GM12878 (cell line): Measurements from ENCODE around the gene ADCK1. TPM values are rescaled to one million over a fixed set of nuclear protein-coding genes. Genes with fewer than 3 reads are reported as not detected.

Experiments used
- ATAC-seq: fragments of 200-7000 bp; cut with Tn5 transposase; 3 replicates; pipeline ENCODE4 v1.9.1; 2020; ENCODE audit warnings: mild to moderate bottlenecking, moderate library complexity
- BruUV-seq: library from RNA; stranded (reverse); fragments of 400-500 nt; replicated peaks from 2 replicates; lab custom pipeline; 2021; lab: Mats Ljungman, UMichigan
- CTCF ChIA-PET: fragments of 300-600 bp; sonication (Branson Sonifier 250); formaldehyde crosslinking; extraction: SDS; loops from one replicate; lab custom pipeline; 2021; ENCODE audit warnings: inconsistent platforms; lab: Yijun Ruan, JAX
- POLR2A ChIA-PET: fragments of 350-600 bp; formaldehyde crosslinking; extraction: SDS; loops from one replicate; lab custom pipeline; 2021; ENCODE audit warnings: inconsistent platforms; lab: Charles Lee
- RAD21 ChIA-PET: fragments of 300-600 bp; sonication (Branson Sonifier 250); formaldehyde crosslinking; loops from one replicate; lab custom pipeline; 2023; ENCODE audit warnings: antibody characterized with exemption; ENCODE audit not compliant: unreplicated experiment; lab: Charles Lee
- SMC1A ChIA-PET: fragments of 300-600 bp; sonication (Branson Sonifier 250); formaldehyde crosslinking; loops from one replicate; lab custom pipeline; 2023; ENCODE audit not compliant: unreplicated experiment, uncharacterized antibody; lab: Charles Lee
- DNase-seq: peaks from one replicate; pipeline ENCODE4 v3.0.0-alpha.2; 2011; ENCODE audit warnings: low read depth, low spot score
- FAIRE-seq: peaks from 3 replicates; lab custom pipeline; 2011; peaks lifted over from hg19 to GRCh38; lab: Jason Lieb, UNC
- H2AFZ ChIP-seq: 2 replicates; pipeline ENCODE4 v1.6.0; 2011; ENCODE audit warnings: low read depth, low read length, control low read depth; ENCODE audit not compliant: control insufficient read depth
- H3K27ac ChIP-seq: 2 replicates; pipeline ENCODE4 v1.5.1; 2011; ENCODE audit warnings: control low read depth; ENCODE audit not compliant: control insufficient read depth, insufficient read depth
- H3K27me3 ChIP-seq, 2 experiments: replicated peaks in 1 of 2; 2 replicates each; pipeline versions ENCODE4 v1.6.0 to v1.6.1; 2011; ENCODE audit warnings: low read length in 1 of 2; ENCODE audit not compliant: control insufficient read depth in 2 of 2, insufficient read depth in 2 of 2
- H3K36me3 ChIP-seq, 2 experiments: 2 replicates each; pipeline ENCODE4 v1.5.1; 2011; ENCODE audit warnings: low read length in 1 of 2; ENCODE audit not compliant: control insufficient read depth in 2 of 2, insufficient read depth in 2 of 2
- H3K4me1 ChIP-seq: 2 replicates; pipeline ENCODE4 v1.6.1; 2011; ENCODE audit warnings: mild to moderate bottlenecking, low read length, moderate library complexity, mixed read lengths; ENCODE audit not compliant: control insufficient read depth, insufficient read depth
- H3K4me2 ChIP-seq: 2 replicates; pipeline ENCODE4 v1.6.0; 2011; ENCODE audit warnings: control low read depth; ENCODE audit not compliant: control insufficient read depth, insufficient read depth
- H3K4me3 ChIP-seq: fragments of 200-600 bp; sonication (generic); 2 replicates; pipeline ENCODE4 v1.5.1; 2016
- H3K79me2 ChIP-seq: 2 replicates; pipeline ENCODE4 v1.6.0; 2011; ENCODE audit warnings: low read length; ENCODE audit not compliant: control insufficient read depth, insufficient read depth
- H3K9ac ChIP-seq: 2 replicates; pipeline ENCODE4 v1.8.0; 2011; ENCODE audit warnings: low read length, control low read depth, mixed read lengths; ENCODE audit not compliant: control insufficient read depth, insufficient read depth
- H3K9me3 ChIP-seq: replicated peaks from 3 replicates; pipeline ENCODE4 v1.5.1; 2011; ENCODE audit warnings: mild to moderate bottlenecking, low read length; ENCODE audit not compliant: control insufficient read depth, insufficient read depth
- H4K20me1 ChIP-seq: 2 replicates; pipeline ENCODE4 v1.6.0; 2011; ENCODE audit not compliant: control insufficient read depth, insufficient read depth
- CEBPB ChIP-seq, 2 experiments: fragments of 150-350 bp in 1 of 2; IDR thresholded peaks; 2 replicates each; pipeline ENCODE4 v1.6.1; 2012 to 2014; ENCODE audit warnings: low read depth in 2 of 2, low read length in 2 of 2, borderline replicate concordance in 1 of 2, inconsistent platforms in 1 of 2
- CHD2 ChIP-seq: IDR thresholded peaks from 2 replicates; pipeline ENCODE4 v1.6.1; 2011; ENCODE audit warnings: low read depth, low read length, improper control_type of control experiment, borderline replicate concordance
- ESRRA ChIP-seq: IDR thresholded peaks from 2 replicates; pipeline ENCODE4 v1.6.1; 2012; ENCODE audit warnings: mild to moderate bottlenecking, low read length, improper control_type of control experiment
- EZH2 ChIP-seq: IDR thresholded peaks from 2 replicates; pipeline ENCODE4 v1.6.1; 2012; ENCODE audit warnings: low read depth, mild to moderate bottlenecking, control low read depth, inconsistent platforms, low read length, borderline replicate concordance; ENCODE audit not compliant: control insufficient read depth
- FOXM1 ChIP-seq: IDR thresholded peaks from 2 replicates; pipeline ENCODE4 v1.6.1; 2012; ENCODE audit warnings: low read depth, mild to moderate bottlenecking, inconsistent platforms, low read length, moderate library complexity
- HDAC6 ChIP-seq: fragments of 200-600 bp; sonication (generic); IDR thresholded peaks from one replicate; pipeline ENCODE4 v1.8.0; 2017; ENCODE audit warnings: antibody characterized with exemption; ENCODE audit not compliant: unreplicated experiment
- MEF2B ChIP-seq: fragments of 450-650 bp; IDR thresholded peaks from 2 replicates; pipeline ENCODE4 v1.6.1; 2018; ENCODE audit warnings: mild to moderate bottlenecking, moderate library complexity; ENCODE audit not compliant: partially characterized antibody, poor library complexity, severe bottlenecking
- MXI1 ChIP-seq: fragments of 150-350 bp; IDR thresholded peaks from 2 replicates; pipeline ENCODE4 v1.6.1; 2011; ENCODE audit warnings: low read depth, mild to moderate bottlenecking, inconsistent platforms, low read length, improper control_type of control experiment
- NFYB ChIP-seq: IDR thresholded peaks from 2 replicates; pipeline ENCODE4 v1.6.1; 2011; ENCODE audit warnings: low read depth, mild to moderate bottlenecking, low read length, improper control_type of control experiment, moderate library complexity; ENCODE audit not compliant: insufficient read depth
- POU2F2 ChIP-seq: IDR thresholded peaks from 3 replicates; pipeline ENCODE4 v1.6.1; 2011; ENCODE audit warnings: low read depth, mild to moderate bottlenecking, low read length, borderline replicate concordance
- RCOR1 ChIP-seq: conservative IDR thresholded peaks from 2 replicates; pipeline ENCODE4 v1.6.1; 2012; ENCODE audit warnings: low read depth, low read length, improper control_type of control experiment
- SIX5 ChIP-seq: IDR thresholded peaks from 2 replicates; pipeline ENCODE4 v1.6.1; 2011; ENCODE audit warnings: mild to moderate bottlenecking, low read depth, low read length, moderate library complexity; ENCODE audit not compliant: severe bottlenecking
- ZNF24 ChIP-seq: fragments of 450-650 bp; IDR thresholded peaks from 2 replicates; pipeline ENCODE4 v1.6.1; 2017; ENCODE audit warnings: antibody characterized with exemption, mild to moderate bottlenecking
- WGBS: methylation state at CpG from one replicate; pipeline ENCODE4 v1.1.6; 2016; ENCODE audit warnings: low lambda C conversion rate; ENCODE audit not compliant: insufficient replicate concordance, insufficient coverage; ENCODE audit errors: missing lambda C conversion rate; 5-methylcytosine and 5-hydroxymethylcytosine counted together
- in situ Hi-C: fragments of 300-500 bp; cut with MboI; formaldehyde crosslinking; loops from 9 replicates; pipeline ENCODE4 v1.14.3; 2018; ENCODE audit warnings: mixed read lengths
- intact Hi-C: fragments of 100-400 bp; cut with micrococcal nuclease; formaldehyde crosslinking; loops from one replicate; pipeline ENCODE4 v1.14.2; 2022; ENCODE audit not compliant: unreplicated experiment
- polyA plus RNA-seq, 11 experiments: library from polyadenylated mRNA; depleted of rRNA in 4 of 11; unstranded in 6 of 11; stranded (reverse) in 5 of 11; fragments of >200 nt; fragmentation: Nextera tagmentation in 4 of 11; fragmentation: Illumina TruSeq in 1 of 11; extraction: Ambion mirVana in 4 of 11; extraction: Trizol in 1 of 11; gene quantifications; 1 replicate in 1 of 11; 2 replicates in 10 of 11; pipeline versions ENCODE4 v1.2.1 to v1.2.3, GENCODE V29; 2011 to 2016; ENCODE audit warnings: inconsistent platforms in 2 of 11, missing spikeins in 2 of 11, low read depth in 1 of 11
- total RNA-seq, 4 experiments: library from RNA; depleted of rRNA in 3 of 4; stranded (reverse); fragments of >200 nt in 3 of 4; fragmentation: Illumina TruSeq in 1 of 4; extraction: Trizol in 1 of 4; gene quantifications; 2 replicates each; pipeline versions ENCODE4 v1.2.1 to v1.2.3, GENCODE V29; 2013 to 2021
- TF ChIP-seq, protein P1 (sequence below): IDR thresholded peaks from 2 replicates; pipeline ENCODE4 v1.6.1; 2011; ENCODE audit warnings: low read depth, low read length, improper control_type of control experiment, borderline replicate concordance
- TF ChIP-seq, protein P2 (sequence below): IDR thresholded peaks from 2 replicates; pipeline ENCODE4 v1.6.1; 2012; ENCODE audit warnings: low read depth, low read length, improper control_type of control experiment

ADCK1 gene
- total and polyA plus RNA-seq, 10 of the 15 experiments (the other 5 are each of a cell fraction or from before 2014, with no cell fraction given) = 3.3 to 8.5 (median 5.1) TPM

DNA sequence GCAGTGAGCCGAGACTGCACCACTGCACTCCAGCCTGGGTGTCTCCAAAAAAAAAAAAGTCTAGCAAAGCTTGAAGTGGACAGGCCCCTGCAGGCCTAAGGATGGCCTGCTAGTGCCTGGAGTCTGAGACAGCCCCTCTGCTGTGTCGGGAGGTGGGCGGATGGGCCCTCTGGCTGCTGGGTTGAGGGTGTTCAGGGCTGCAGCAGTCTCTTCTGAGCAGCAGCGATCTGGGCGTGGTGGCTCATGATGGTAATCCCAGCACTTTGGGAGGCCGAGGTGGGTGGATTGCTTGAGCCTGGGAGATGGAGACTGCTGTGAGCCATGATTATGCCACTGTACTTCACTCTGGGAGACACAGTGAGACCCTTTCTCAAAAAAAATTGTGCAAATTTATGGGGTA lies 57.0 kb downstream of the ADCK1 start:
- H3K27me3 ChIP-seq = no peaks in the 10 kb centered on the region
- H3K4me3 ChIP-seq = no peak overlapping the region
- no peaks in the 10 kb centered on the region for H3K9me3 ChIP-seq
- ATAC-seq (no peak), FAIRE-seq (no peak), DNase-seq (no peak)
- no peak overlapping the region for H2AFZ ChIP-seq
- H3K4me1 ChIP-seq = no peaks in the 10 kb centered on the region
- ChIA-PET CTCF (interaction anchor here (1.2 kb wide), 1 partner anchor 14 kb away, joined by 3 read pairs; no protein-coding TSS in a partner anchor), RAD21 (no interaction called here), POLR2A (no interaction called here), SMC1A (no interaction called here)
- no peak overlapping the region for H3K4me2 ChIP-seq
- in situ Hi-C loops (no loop called here), intact Hi-C loops (no loop called here)
- TF ChIP-seq MXI1 (no peak), CHD2 (no peak), NFYB (no peak), MEF2B (no peak), HDAC6 (no peak), EZH2 (no peak), SIX5 (no peak), FOXM1 (no peak), ESRRA (no peak), ZNF24 (no peak), CEBPB (IDR thresholded peaks at IDR 0.05; ENCODE audit: borderline replicate concordance in 1 of 2, low read depth in 2 of 2, low read length in 2 of 2) (no peak), RCOR1 (no peak), POU2F2 (no peak)
- TF ChIP-seq, protein P1, sequence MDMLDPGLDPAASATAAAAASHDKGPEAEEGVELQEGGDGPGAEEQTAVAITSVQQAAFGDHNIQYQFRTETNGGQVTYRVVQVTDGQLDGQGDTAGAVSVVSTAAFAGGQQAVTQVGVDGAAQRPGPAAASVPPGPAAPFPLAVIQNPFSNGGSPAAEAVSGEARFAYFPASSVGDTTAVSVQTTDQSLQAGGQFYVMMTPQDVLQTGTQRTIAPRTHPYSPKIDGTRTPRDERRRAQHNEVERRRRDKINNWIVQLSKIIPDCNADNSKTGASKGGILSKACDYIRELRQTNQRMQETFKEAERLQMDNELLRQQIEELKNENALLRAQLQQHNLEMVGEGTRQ = no peak
- TF ChIP-seq, protein P2, sequence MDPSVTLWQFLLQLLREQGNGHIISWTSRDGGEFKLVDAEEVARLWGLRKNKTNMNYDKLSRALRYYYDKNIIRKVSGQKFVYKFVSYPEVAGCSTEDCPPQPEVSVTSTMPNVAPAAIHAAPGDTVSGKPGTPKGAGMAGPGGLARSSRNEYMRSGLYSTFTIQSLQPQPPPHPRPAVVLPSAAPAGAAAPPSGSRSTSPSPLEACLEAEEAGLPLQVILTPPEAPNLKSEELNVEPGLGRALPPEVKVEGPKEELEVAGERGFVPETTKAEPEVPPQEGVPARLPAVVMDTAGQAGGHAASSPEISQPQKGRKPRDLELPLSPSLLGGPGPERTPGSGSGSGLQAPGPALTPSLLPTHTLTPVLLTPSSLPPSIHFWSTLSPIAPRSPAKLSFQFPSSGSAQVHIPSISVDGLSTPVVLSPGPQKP = no peak
- no peak overlapping the region for H3K27ac ChIP-seq
- no peak overlapping the region for H3K9ac ChIP-seq
- H3K36me3 ChIP-seq = no peaks in the 10 kb centered on the region
- BruUV-seq = no TSS peak
- no peaks in the 10 kb centered on the region for H3K79me2 ChIP-seq
- H4K20me1 ChIP-seq = no peaks in the 10 kb centered on the region
- WGBS = 85% methylated on average over 6 of the region's 6 CpGs
